Measurements from ENCODE around the gene ZNF207.
"Not testable (repeated sequence)": the region's sequence is repeated elsewhere in the genome, so short reads cannot be mapped to it uniquely, and the experiment has no call there.

The ZNF207 gene

DNA sequence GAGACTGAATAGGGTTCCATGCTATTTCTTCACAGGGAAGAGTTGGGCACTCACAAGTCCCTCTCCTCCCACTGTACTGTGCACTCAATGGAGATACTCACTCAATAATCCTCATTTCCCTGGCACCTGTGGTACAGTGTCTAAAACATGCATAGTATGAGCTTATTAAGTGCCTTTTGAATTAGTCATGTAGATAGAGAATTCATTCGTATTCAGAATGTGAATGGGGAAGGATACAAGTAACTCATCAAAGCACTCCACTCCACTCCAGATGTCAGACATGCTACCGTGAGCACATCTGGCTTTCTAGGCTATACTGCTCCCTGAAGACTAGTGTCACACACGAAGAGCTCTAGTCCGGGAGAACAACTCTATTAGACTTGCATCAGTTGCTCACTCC is 14.3 kb upstream of the ZNF207 start:
- Histone ChIP-seq H3K9ac (ENCODE audit: low read depth, low read length) (no peak overlapping the region), H3K4me3 (ENCODE audit: low read length) (no peak overlapping the region), H3K9me3 (ENCODE audit: insufficient read depth, low read depth, low read length) (no peaks in the 10 kb centered on the region), H3K27ac (ENCODE audit: low read depth, low read length) (no peak overlapping the region), H3K36me3 (ENCODE audit: insufficient read depth, low read length) (peaks cover 82% of the 10 kb centered on the region), H3K27me3 (ENCODE audit: insufficient read depth, low read length) (no peaks in the 10 kb centered on the region), H3K4me1 (ENCODE audit: insufficient read depth, low read length) (no peaks in the 10 kb centered on the region)
- 95% methylated on average over 4 of the region's 4 CpGs for WGBS

DNA sequence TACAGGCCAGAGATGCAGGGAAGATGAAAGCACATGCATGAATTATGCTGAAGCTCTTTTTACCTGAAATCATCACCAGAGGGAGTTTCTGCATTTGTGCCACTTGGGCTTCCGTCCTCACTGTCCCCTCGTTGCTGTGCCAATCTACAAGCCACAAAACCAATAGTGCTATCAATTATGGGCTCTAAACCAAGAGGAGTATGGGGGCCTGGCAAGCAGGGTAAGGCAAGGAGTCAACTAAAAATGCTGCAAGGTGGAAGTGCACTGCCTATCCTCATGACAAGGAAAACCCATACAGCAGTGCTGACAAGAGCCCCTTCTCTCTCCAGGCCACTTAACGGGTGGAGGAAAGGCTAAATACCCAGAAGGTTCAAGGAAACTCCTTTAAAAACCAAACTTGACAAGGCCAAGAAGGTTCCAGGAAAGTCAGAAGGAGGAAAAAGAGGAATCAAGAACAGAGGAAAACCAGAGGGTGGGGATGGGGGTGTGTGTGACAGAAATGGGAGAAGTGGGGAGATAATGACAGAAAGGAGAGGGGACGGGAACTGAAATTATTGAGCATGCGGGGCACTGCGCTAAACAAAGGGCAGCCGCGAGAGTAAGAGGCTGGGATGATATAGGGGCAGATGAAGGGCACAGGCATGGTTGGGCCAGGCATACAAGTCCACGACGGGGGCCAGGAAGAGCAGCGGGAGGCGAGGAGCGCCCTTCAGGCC is 8.7 kb upstream of the ZNF207 start:
- peak overlapping the region; percentile 47; the same call in 1 of the 2 replicates for H3K27ac ChIP-seq (ENCODE audit: low read depth, low read length)
- no peaks in the 10 kb centered on the region for H3K27me3 ChIP-seq (ENCODE audit: insufficient read depth, low read length)
- H3K4me3 ChIP-seq (ENCODE audit: low read length) = peak overlapping the region; percentile 96
- H3K9ac ChIP-seq (ENCODE audit: low read depth, low read length) = peak overlapping the region; percentile 92
- 14% methylated on average over 13 of the region's 13 CpGs for WGBS
- H3K36me3 ChIP-seq (ENCODE audit: insufficient read depth, low read length) = peaks cover 37% of the 10 kb centered on the region
- peaks cover 7% of the 10 kb centered on the region; the same call in 1 of the 2 replicates for H3K4me1 ChIP-seq (ENCODE audit: insufficient read depth, low read length)
- no peaks in the 10 kb centered on the region for H3K9me3 ChIP-seq (ENCODE audit: insufficient read depth, low read depth, low read length)

DNA sequence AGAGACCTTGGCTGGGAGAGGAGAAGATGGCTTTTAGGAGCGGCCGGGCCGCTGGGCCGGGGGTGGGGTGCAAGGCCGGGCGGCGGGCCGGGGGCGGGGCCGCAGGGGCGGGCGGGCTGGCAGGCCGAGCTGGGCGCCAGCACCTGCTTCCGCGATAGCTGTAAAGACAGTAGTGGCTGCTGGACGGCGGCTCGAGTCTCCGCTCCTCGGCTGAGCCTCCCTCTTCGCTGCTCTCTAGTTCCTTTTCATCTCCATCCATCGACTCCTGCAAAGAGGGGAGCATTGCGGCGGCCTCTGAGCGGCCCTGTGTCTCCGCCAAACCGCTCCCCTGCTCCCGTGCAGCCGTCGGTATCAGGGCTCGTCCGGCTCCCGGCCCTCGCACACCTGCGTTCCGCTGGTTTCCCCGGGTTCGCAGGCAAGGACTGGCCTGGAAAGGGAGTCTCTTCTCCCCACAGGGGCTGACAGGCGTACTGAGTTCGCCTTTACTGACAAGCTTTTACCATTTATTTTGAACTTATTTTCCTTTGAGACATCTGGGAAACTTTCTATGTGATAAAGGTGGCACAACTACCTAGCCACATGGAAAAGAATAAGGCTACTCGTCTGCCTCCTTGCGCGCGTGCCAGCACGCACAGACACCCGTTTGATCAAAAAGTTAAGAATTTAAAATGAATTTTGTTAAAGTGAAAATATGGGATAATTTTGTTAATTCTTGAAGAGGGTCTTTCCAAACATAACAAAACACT is 7.9 kb upstream of the ZNF207 start, which contains the start of gene C17orf75:
TSS of gene C17orf75 (minus strand) at position 317 of the 746 bp plus-strand sequence. CDS start at position 283, 34 bp downstream.
- H3K9ac ChIP-seq (ENCODE audit: low read depth, low read length) = peak within 1 kb of the TSS; percentile 92
- no peaks in the 10 kb centered on the region for H3K27me3 ChIP-seq (ENCODE audit: insufficient read depth, low read length)
- peaks cover 29% of the 10 kb centered on the region for H3K36me3 ChIP-seq (ENCODE audit: insufficient read depth, low read length)
- H3K9me3 ChIP-seq (ENCODE audit: insufficient read depth, low read depth, low read length) = no peaks in the 10 kb centered on the region
- 10% methylated on average over 46 of the region's 47 CpGs for WGBS
- H3K4me3 ChIP-seq (ENCODE audit: low read length) = peak within 1 kb of the TSS; percentile 96
- peak within 1 kb of the TSS; percentile 73 for H3K27ac ChIP-seq (ENCODE audit: low read depth, low read length)
- H3K4me1 ChIP-seq (ENCODE audit: insufficient read depth, low read length) = peaks cover 7% of the 10 kb centered on the region; the same call in 1 of the 2 replicates

DNA sequence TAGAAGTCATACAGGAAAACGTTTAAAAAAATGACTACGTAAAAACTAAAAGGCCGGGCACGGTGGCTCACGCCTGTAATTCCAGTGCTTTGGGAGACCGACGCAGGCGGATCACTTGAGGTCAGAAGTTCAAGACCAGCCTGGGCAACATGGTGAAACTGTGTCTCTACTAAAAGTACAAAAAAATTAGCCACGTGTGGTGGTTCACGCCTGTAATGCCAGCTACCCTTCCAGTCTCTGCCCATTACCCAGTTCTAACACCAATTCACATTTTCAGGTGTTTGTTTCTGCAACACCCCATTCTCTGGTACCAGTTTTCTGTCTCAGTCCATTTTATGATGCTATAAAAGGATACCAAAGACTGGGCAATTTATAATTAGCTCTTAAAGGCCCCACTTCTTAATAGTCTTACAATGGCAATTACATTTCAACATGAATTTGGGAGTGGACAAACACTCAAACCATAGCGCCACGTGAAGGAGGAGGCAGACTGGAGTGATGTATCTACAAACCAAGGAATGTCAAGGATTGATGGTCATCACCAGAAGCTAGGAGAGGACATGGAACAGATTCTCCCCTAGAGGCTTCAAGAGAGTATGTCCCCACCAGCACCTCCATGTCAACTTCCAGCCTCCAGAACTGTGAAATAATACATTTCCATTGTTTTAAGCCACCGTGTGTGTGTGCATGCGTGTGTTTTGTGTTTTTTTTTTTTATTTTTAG is 7.2 kb upstream of the ZNF207 start:
- peaks cover 7% of the 10 kb centered on the region; the same call in 1 of the 2 replicates for H3K4me1 ChIP-seq (ENCODE audit: insufficient read depth, low read length)
- no peaks in the 10 kb centered on the region for H3K9me3 ChIP-seq (ENCODE audit: insufficient read depth, low read depth, low read length)
- H3K4me3 ChIP-seq (ENCODE audit: low read length) = peak overlapping the region; percentile 96
- H3K9ac ChIP-seq (ENCODE audit: low read depth, low read length) = peak overlapping the region; percentile 92; the same call in 1 of the 2 replicates
- H3K27me3 ChIP-seq (ENCODE audit: insufficient read depth, low read length) = no peaks in the 10 kb centered on the region
- WGBS = 91% methylated on average over 12 of the region's 14 CpGs
- no peak overlapping the region for H3K27ac ChIP-seq (ENCODE audit: low read depth, low read length)
- peaks cover 22% of the 10 kb centered on the region for H3K36me3 ChIP-seq (ENCODE audit: insufficient read depth, low read length)

DNA sequence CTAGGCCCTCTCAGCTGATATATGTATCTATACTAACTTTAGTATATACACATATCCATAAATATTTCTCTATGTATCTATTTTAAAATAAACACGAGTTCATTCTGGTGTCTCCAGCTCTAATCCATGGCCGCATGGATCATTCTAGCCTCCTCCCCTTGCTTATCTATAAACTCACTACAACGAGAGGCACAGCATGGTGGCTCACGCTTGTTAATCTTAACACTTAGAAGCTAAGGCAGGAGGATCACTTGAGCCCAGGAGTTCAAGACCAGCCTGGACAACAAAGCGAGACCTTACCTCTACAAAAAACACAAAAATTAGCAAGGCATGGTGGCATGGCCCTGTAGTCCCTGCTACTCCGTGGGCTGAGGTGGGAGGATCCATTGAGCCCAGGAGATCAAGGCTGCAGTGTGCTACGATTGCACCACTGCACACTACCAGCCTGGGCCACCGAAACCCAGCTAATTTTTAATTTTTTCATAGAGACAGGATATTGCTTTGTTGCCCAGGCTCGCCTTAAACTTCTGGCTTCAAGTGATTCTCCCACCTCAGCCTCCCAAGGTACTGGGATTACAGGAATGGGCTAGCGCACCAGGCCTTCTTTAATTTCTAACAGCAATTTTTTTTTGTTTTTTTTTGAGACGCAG is 3.9 kb upstream of the ZNF207 start:
- Histone ChIP-seq H3K27ac (ENCODE audit: low read depth, low read length) (no peak overlapping the region), H3K9ac (ENCODE audit: low read depth, low read length) (no peak overlapping the region), H3K4me3 (ENCODE audit: low read length) (no peak overlapping the region), H3K27me3 (ENCODE audit: insufficient read depth, low read length) (no peaks in the 10 kb centered on the region), H3K9me3 (ENCODE audit: insufficient read depth, low read depth, low read length) (no peaks in the 10 kb centered on the region), H3K36me3 (ENCODE audit: insufficient read depth, low read length) (no peaks in the 10 kb centered on the region), H3K4me1 (ENCODE audit: insufficient read depth, low read length) (peaks cover 4% of the 10 kb centered on the region; the same call in 1 of the 2 replicates)
- 93% methylated on average over 11 of the region's 11 CpGs for WGBS

DNA sequence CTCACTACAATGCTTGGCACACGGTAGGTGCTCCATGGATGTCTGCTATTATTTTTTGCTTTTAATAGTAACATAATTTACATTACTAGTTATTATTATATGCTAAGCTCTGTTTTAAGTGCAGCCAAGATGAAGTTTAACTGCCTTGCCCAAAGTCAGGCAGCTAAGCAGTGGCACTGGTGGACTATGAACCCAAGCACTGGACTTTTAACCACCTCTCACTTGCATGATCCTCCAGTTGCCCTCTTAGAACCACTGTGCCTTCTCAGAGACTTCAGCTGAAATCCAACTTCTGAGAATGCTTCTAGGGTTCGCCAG is 1.5 kb upstream of the ZNF207 start:
- Histone ChIP-seq H3K4me3 (ENCODE audit: low read length) (no peak overlapping the region), H3K4me1 (ENCODE audit: insufficient read depth, low read length) (peaks cover 6% of the 10 kb centered on the region; the same call in 1 of the 2 replicates), H3K9ac (ENCODE audit: low read depth, low read length) (no peak overlapping the region), H3K36me3 (ENCODE audit: insufficient read depth, low read length) (peaks cover 19% of the 10 kb centered on the region), H3K9me3 (ENCODE audit: insufficient read depth, low read depth, low read length) (no peaks in the 10 kb centered on the region), H3K27me3 (ENCODE audit: insufficient read depth, low read length) (no peaks in the 10 kb centered on the region), H3K27ac (ENCODE audit: low read depth, low read length) (no peak overlapping the region)
- WGBS = 98% methylated on average over 1 of the region's 2 CpGs

DNA sequence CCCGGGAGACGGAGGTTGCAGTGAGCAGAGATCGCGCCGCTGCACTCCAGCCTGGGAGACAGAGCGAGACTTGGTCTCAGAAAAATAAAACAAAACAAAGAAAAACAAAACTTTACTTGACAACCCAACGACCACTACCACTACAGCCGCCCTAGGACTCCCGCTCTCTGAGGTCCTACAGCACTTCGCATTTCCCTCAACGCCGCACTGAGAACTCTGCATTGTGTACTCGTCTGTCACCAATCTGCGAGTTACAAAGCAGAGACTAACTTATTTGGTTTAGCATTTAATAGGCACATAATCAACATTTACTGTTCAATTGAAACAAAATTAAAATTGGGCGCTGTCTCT is 479 bp upstream of the ZNF207 start:
- peak overlapping the region; percentile 97 for H3K4me3 ChIP-seq (ENCODE audit: low read length)
- 41% methylated on average over 15 of the region's 15 CpGs for WGBS

DNA sequence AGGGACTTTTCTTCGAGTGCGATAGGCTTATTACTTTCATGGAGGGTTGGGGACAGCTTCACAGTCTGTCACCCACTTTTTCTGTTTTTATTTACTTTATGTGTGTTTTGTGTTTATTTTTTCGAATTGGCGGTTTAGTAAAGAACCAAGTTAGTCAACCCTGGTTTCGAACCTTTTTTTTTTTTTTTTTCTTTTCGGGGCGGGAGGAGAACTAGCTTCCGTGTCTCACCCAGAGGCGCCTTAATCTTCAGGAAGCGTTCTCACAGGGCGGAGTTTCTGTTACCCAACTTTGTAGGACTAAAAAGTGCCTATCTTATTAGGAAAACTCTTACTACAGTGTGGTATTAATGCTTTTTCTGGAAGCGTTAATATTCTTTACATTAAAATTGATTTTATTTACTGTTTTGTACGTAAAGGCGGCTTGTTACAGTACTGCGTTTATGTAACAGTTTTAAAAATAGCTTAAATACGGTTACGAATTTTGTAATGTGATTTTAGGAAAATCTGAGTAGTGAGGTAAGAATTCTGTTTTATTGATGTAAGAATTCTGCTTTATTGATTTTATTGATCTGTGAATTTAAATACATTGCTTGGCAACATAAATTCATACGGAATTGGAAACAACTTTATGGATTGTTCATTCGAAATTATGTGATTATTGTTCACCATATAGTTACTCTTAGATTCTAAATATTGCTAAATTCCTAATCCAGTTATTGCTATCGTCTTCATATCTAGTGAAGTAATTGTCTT is 885 bp downstream of the ZNF207 start:
- Histone ChIP-seq H3K36me3 (ENCODE audit: insufficient read depth, low read length) (peaks cover 42% of the 10 kb centered on the region), H3K4me1 (ENCODE audit: insufficient read depth, low read length) (peaks cover 6% of the 10 kb centered on the region; the same call in 1 of the 2 replicates), H3K27me3 (ENCODE audit: insufficient read depth, low read length) (no peaks in the 10 kb centered on the region), H3K27ac (ENCODE audit: low read depth, low read length) (peak overlapping the region; percentile 95), H3K9ac (ENCODE audit: low read depth, low read length) (peak overlapping the region; percentile 99), H3K9me3 (ENCODE audit: insufficient read depth, low read depth, low read length) (no peaks in the 10 kb centered on the region), H3K4me3 (ENCODE audit: low read length) (peak overlapping the region; percentile 97)
- under 1% methylated on average over 16 of the region's 20 CpGs for WGBS

More for the DNA sequence above, 479 bp upstream of the ZNF207 start:
- no peaks in the 10 kb centered on the region for H3K27me3 ChIP-seq (ENCODE audit: insufficient read depth, low read length)
- H3K36me3 ChIP-seq (ENCODE audit: insufficient read depth, low read length) = peaks cover 28% of the 10 kb centered on the region
- peaks cover 6% of the 10 kb centered on the region; the same call in 1 of the 2 replicates for H3K4me1 ChIP-seq (ENCODE audit: insufficient read depth, low read length)
- H3K9me3 ChIP-seq (ENCODE audit: insufficient read depth, low read depth, low read length) = no peaks in the 10 kb centered on the region
- peak overlapping the region; percentile 99 for H3K9ac ChIP-seq (ENCODE audit: low read depth, low read length)
- H3K27ac ChIP-seq (ENCODE audit: low read depth, low read length) = peak overlapping the region; percentile 95

DNA sequence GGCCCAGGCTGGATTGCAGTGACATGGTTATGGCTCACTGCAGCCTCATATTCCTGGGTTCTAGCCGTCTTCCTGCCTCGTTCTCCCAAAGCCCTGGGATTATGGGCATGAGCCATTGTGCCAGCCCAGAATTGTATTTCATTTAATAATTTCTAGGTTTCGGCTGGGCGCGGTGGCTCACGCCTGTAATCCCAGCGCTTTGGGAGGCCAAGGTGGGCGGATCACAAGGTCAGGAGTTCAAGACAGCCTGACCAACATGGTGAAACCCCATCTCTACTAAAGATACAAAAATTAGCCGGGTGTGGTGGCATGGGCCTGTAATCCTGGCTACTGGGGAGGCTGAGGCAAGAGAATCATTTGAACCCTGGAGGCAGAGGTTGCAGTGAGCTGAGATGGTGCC is 2.8 kb downstream of the ZNF207 start:
- Histone ChIP-seq H3K36me3 (ENCODE audit: insufficient read depth, low read length) (peaks cover 59% of the 10 kb centered on the region), H3K9ac (ENCODE audit: low read depth, low read length) (0 out of 2 replicates have a peak overlapping the region, but pooled peaks have one; percentile 13), H3K4me3 (ENCODE audit: low read length) (peak overlapping the region; percentile 97)
- not testable (repeated sequence) for H3K27ac ChIP-seq (ENCODE audit: low read depth, low read length); H3K4me1 ChIP-seq (ENCODE audit: insufficient read depth, low read length); H3K27me3 ChIP-seq (ENCODE audit: insufficient read depth, low read length); H3K9me3 ChIP-seq (ENCODE audit: insufficient read depth, low read depth, low read length)
- WGBS = 98% methylated on average over 9 of the region's 9 CpGs

DNA sequence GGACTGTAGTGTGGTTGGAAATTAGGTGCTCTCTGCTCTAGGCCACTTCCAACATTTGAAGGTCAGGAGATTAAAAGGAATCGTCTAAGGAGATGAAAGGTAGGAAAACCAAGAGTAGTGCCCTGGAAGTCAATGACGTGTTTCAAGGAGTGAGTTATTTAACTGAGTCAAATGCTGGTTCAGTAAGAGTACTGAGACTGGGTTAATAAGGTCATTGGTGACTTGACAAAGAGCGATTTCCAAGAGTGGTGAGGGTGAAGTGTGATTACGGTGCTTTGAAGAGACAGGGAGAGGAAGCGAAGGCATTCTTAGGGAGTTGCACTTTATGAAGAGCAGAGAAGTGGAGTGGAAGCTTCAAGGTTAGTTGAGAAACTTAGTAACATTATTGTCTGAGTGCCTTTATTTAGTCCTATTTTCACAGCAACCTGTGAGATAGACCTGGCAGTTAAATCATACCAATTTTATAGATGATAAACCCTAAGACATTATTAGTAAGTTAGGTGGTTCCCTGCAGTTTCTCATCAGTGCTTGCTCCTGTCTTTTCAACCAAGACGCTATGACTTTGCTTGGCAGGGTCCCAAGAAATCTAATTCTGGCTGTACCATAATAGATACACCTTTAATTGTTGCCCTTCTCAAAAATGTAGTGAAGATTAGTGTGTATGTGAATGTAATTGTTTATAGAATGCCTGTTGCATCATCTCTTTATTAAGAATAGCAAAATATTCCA is 5.9 kb downstream of the ZNF207 start:
- WGBS = 86% methylated on average over 6 of the region's 6 CpGs
- Histone ChIP-seq H3K9ac (ENCODE audit: low read depth, low read length) (no peak overlapping the region), H3K36me3 (ENCODE audit: insufficient read depth, low read length) (peaks cover 89% of the 10 kb centered on the region), H3K27ac (ENCODE audit: low read depth, low read length) (no peak overlapping the region), H3K4me3 (ENCODE audit: low read length) (no peak overlapping the region), H3K9me3 (ENCODE audit: insufficient read depth, low read depth, low read length) (no peaks in the 10 kb centered on the region), H3K27me3 (ENCODE audit: insufficient read depth, low read length) (no peaks in the 10 kb centered on the region), H3K4me1 (ENCODE audit: insufficient read depth, low read length) (peaks cover 6% of the 10 kb centered on the region; the same call in 1 of the 2 replicates)
